ENCODE data around the gene KRT12. TPM values are rescaled to one million over a fixed set of nuclear protein-coding genes. Genes with fewer than 3 reads are reported as not detected.

KRT12 gene
- total and polyA plus RNA-seq, 9 of the 15 experiments (the other 6 are each of a cell fraction or from before 2014, with no cell fraction given), result 0.18 to 7.0 (median 2.2) TPM

- peak overlapping the region; percentile 33 for H2AFZ ChIP-seq (ENCODE audit: low read depth, low read length)
- no peak overlapping the region for H3K27ac ChIP-seq (ENCODE audit: extremely low read depth, low read depth, low read length)
- intact Hi-C loops (cut with micrococcal nuclease), result no loop called here
- no peak overlapping the region for H3K4me2 ChIP-seq (ENCODE audit: insufficient read depth, low read length)
- no peaks in the 10 kb centered on the region for H3K27me3 ChIP-seq (ENCODE audit: control insufficient read depth in 2 of 2, insufficient read depth in 2 of 2, low read length in 2 of 2)
- 61% methylated on average over 3 of the region's 3 CpGs for WGBS (ENCODE audit: insufficient coverage, low coverage, missing lambda C conversion rate)
- H3K9ac ChIP-seq (ENCODE audit: insufficient read depth in 1 of 2, low read depth in 2 of 2, low read length in 2 of 2), result no peak overlapping the region
- DNase-seq (ENCODE audit: extremely low read depth in 1 of 4, low spot score in 3 of 4), result no peak
- in situ Hi-C loops (cut with MboI), result no loop called here
- ChIA-PET CTCF (ENCODE audit: low intra/inter-chr PET ratio) (no interaction called here), POLR2A (interaction anchor here (1.0 to 1.1 kb wide), 2 partner anchors 10 to 14 kb away, joined by 3 to 5 read pairs; no protein-coding TSS in a partner anchor)
- no peaks in the 10 kb centered on the region for H4K20me1 ChIP-seq (replicated peaks; ENCODE audit: control insufficient read depth, insufficient read depth, low read length)
- H3K4me3 ChIP-seq, result no peak overlapping the region
- H3K4me1 ChIP-seq (replicated peaks in 1 of 2; ENCODE audit: control insufficient read depth in 2 of 2, insufficient read depth in 2 of 2, low read length in 2 of 2), result peaks cover 9 to 35% of the 10 kb centered on the region in 2 experiments
- peaks cover 2% of the 10 kb centered on the region for H3K9me1 ChIP-seq (ENCODE audit: control insufficient read depth, insufficient read depth, low read length)
- BruUV-seq (replicated peaks), result no TSS peak
- ATAC-seq, result no peak
- no peaks in the 10 kb centered on the region for H3K79me2 ChIP-seq (ENCODE audit: control insufficient read depth, insufficient read depth, low read length)
- no peak for FAIRE-seq
- TF ChIP-seq ETS2 (tag; IDR thresholded peaks at IDR 0.05; ENCODE audit: borderline replicate concordance, poor library complexity, severe bottlenecking) (no peak), THAP7 (CRISPR knock-in tag; IDR thresholded peaks at IDR 0.05) (no peak), HSF4 (CRISPR knock-in tag; IDR thresholded peaks at IDR 0.05; ENCODE audit: borderline replicate concordance) (no peak), C11orf30 (IDR thresholded peaks at IDR 0.05; ENCODE audit: low read depth) (peak; percentile 51), ZNF316 (IDR thresholded peaks at IDR 0.05) (peak; percentile 58), MAFF (IDR thresholded peaks at IDR 0.05; ENCODE audit: low read length) (peak; percentile 24; the same call in 1 of the 2 replicates), ZNF3 (CRISPR knock-in tag; IDR thresholded peaks at IDR 0.05) (no peak)
- H3K36me3 ChIP-seq (ENCODE audit: control insufficient read depth, insufficient read depth, low read length), result peaks cover 16% of the 10 kb centered on the region
- no peaks in the 10 kb centered on the region for H3K9me3 ChIP-seq (replicated peaks; ENCODE audit: control insufficient read depth, insufficient read depth, low read depth, low read length)
Observed at GRCh38 chr17:40839194-40839593, 27.8 kb downstream of the KRT12 start.
